Measurements from ENCODE around the gene SMIM11. TPM values are rescaled to one million over a fixed set of nuclear protein-coding genes. Genes with fewer than 3 reads are reported as not detected.

Gene SMIM11
- total RNA-seq, 1 experiment from 2014 or later = 17.2 TPM

- Mint-ChIP-seq H3K9me3 (ENCODE audit: unreplicated experiment) (no peaks in the 10 kb centered on the region), H3K27ac (ENCODE audit: unreplicated experiment) (no peak overlapping the region), H3K27me3 (ENCODE audit: insufficient read depth, unreplicated experiment) (no peaks in the 10 kb centered on the region), H3K4me3 (ENCODE audit: unreplicated experiment) (no peak overlapping the region), H3K36me3 (ENCODE audit: insufficient read depth, unreplicated experiment) (no peaks in the 10 kb centered on the region), H3K4me1 (ENCODE audit: low read depth, unreplicated experiment) (peaks cover 7% of the 10 kb centered on the region)
- ChIA-PET POLR2A (no interaction called here), CTCF (interaction anchor here (0.6 kb wide), 1 partner anchor 236 kb away, joined by 3 read pairs; no protein-coding TSS in a partner anchor)
- DNase-seq = peak in 1 of 2 experiments; percentile 33
- no peak overlapping the region for H3K4me3 ChIP-seq (ENCODE audit: low read depth, low read length)
- peaks cover 8% of the 10 kb centered on the region; the same call in 1 of the 2 replicates for H3K4me1 ChIP-seq
- H3K36me3 ChIP-seq (ENCODE audit: control insufficient read depth, insufficient read depth, low read length) = no peaks in the 10 kb centered on the region
- no TSS peak for BruUV-seq (replicated peaks)
- no peaks in the 10 kb centered on the region for H3K27me3 ChIP-seq (replicated peaks; ENCODE audit: control insufficient read depth, insufficient read depth, low read length)
- no peak for TF ChIP-seq CTCF (IDR thresholded peaks at IDR 0.05; ENCODE audit: insufficient read depth in 1 of 2, low read depth in 1 of 2, low read length in 1 of 2, severe bottlenecking in 1 of 2, unreplicated experiment in 1 of 2)
- intact Hi-C loops (cut with micrococcal nuclease; ENCODE audit: unreplicated experiment) = no loop called here
- no peaks in the 10 kb centered on the region for H3K9me3 ChIP-seq
Measured at GRCh38 chr21:34365809-34366208, 9.5 kb upstream of the SMIM11 start.

- H3K9me3 Mint-ChIP-seq (ENCODE audit: unreplicated experiment) = no peaks in the 10 kb centered on the region
- peak; percentile 54 to 74 for TF ChIP-seq CTCF (IDR thresholded peaks at IDR 0.05; ENCODE audit: insufficient read depth in 1 of 2, low read depth in 1 of 2, low read length in 1 of 2, severe bottlenecking in 1 of 2, unreplicated experiment in 1 of 2)
- CTCF ChIA-PET = interaction anchor here (1.0 to 1.3 kb wide), 5 partner anchors 19 to 444 kb away, joined by 3 to 9 read pairs (median 6); no protein-coding TSS in a partner anchor
- H3K4me3 ChIP-seq (ENCODE audit: low read depth, low read length) = no peak overlapping the region
- no peaks in the 10 kb centered on the region for H3K9me3 ChIP-seq
- no TSS peak for BruUV-seq (replicated peaks)
- H3K27me3 ChIP-seq (replicated peaks; ENCODE audit: control insufficient read depth, insufficient read depth, low read length) = no peaks in the 10 kb centered on the region
- H3K4me1 ChIP-seq = peaks cover 8% of the 10 kb centered on the region; the same call in 1 of the 2 replicates
- H3K4me1 Mint-ChIP-seq (ENCODE audit: low read depth, unreplicated experiment) = no peaks in the 10 kb centered on the region
- H3K27ac Mint-ChIP-seq (ENCODE audit: unreplicated experiment) = no peak overlapping the region
- intact Hi-C loops (cut with micrococcal nuclease; ENCODE audit: unreplicated experiment) = no loop called here
- POLR2A ChIA-PET = no interaction called here
- H3K4me3 Mint-ChIP-seq (ENCODE audit: unreplicated experiment) = no peak overlapping the region
- H3K36me3 Mint-ChIP-seq (ENCODE audit: insufficient read depth, unreplicated experiment) = no peaks in the 10 kb centered on the region
- DNase-seq = peak; percentile 72 to 79
- no peaks in the 10 kb centered on the region for H3K27me3 Mint-ChIP-seq (ENCODE audit: insufficient read depth, unreplicated experiment)
- no peaks in the 10 kb centered on the region for H3K36me3 ChIP-seq (ENCODE audit: control insufficient read depth, insufficient read depth, low read length)
Measured at GRCh38 chr21:34367320-34367935, 7.9 kb upstream of the SMIM11 start.

- peaks cover 8% of the 10 kb centered on the region; the same call in 1 of the 2 replicates for H3K4me1 ChIP-seq
- Mint-ChIP-seq H3K4me3 (ENCODE audit: unreplicated experiment) (no peak overlapping the region), H3K4me1 (ENCODE audit: low read depth, unreplicated experiment) (no peaks in the 10 kb centered on the region), H3K36me3 (ENCODE audit: insufficient read depth, unreplicated experiment) (no peaks in the 10 kb centered on the region), H3K27ac (ENCODE audit: unreplicated experiment) (no peak overlapping the region), H3K9me3 (ENCODE audit: unreplicated experiment) (no peaks in the 10 kb centered on the region), H3K27me3 (ENCODE audit: insufficient read depth, unreplicated experiment) (no peaks in the 10 kb centered on the region)
- intact Hi-C loops (cut with micrococcal nuclease; ENCODE audit: unreplicated experiment) = no loop called here
- ChIA-PET CTCF (no interaction called here), POLR2A (no interaction called here)
- no peak for DNase-seq
- TF ChIP-seq CTCF (IDR thresholded peaks at IDR 0.05; ENCODE audit: insufficient read depth in 1 of 2, low read depth in 1 of 2, low read length in 1 of 2, severe bottlenecking in 1 of 2, unreplicated experiment in 1 of 2) = no peak
- no peaks in the 10 kb centered on the region for H3K36me3 ChIP-seq (ENCODE audit: control insufficient read depth, insufficient read depth, low read length)
- no peaks in the 10 kb centered on the region for H3K9me3 ChIP-seq
- no peak overlapping the region for H3K4me3 ChIP-seq (ENCODE audit: low read depth, low read length)
- no peaks in the 10 kb centered on the region for H3K27me3 ChIP-seq (replicated peaks; ENCODE audit: control insufficient read depth, insufficient read depth, low read length)
- BruUV-seq (replicated peaks) = no TSS peak
Measured at GRCh38 chr21:34369741-34370140, 5.6 kb upstream of the SMIM11 start.

Measured in Caco-2 (cell line).